ENCODE results near the gene IHH. TPM values are rescaled to one million over a fixed set of nuclear protein-coding genes. Genes with fewer than 3 reads are reported as not detected.

IHH gene
- total and polyA plus RNA-seq, 2 of the 8 experiments (the other 6 are each of a cell fraction or from before 2014, with no cell fraction given): 0.03 TPM; not detected in 1

GRCh38 chr2:219025637-219026585 is 34.8 kb downstream of the IHH start:
- Histone ChIP-seq H3K4ac (replicated peaks; ENCODE audit: insufficient read length, low read depth, low read length) (no peak overlapping the region), H4K91ac (replicated peaks; ENCODE audit: insufficient read length, low read length) (no peak overlapping the region), H2AK5ac (ENCODE audit: low read depth, low read length) (no peak overlapping the region), H3K18ac (ENCODE audit: extremely low read depth, low read length) (no peak overlapping the region), H2BK12ac (ENCODE audit: low read depth, low read length) (no peak overlapping the region), H3K79me1 (ENCODE audit: low read depth, low read length) (no peaks in the 10 kb centered on the region), H3K56ac (replicated peaks; ENCODE audit: insufficient read length, low read depth, low read length) (no peak overlapping the region), H2BK20ac (ENCODE audit: low read length) (no peak overlapping the region), H3K23me2 (ENCODE audit: low read depth, low read length) (no peaks in the 10 kb centered on the region), H3K9ac (replicated peaks in 1 of 4; ENCODE audit: extremely low read depth in 1 of 4, low read depth in 3 of 4, low read length in 3 of 4) (no peak overlapping the region), H3K23ac (ENCODE audit: insufficient read length) (no peak overlapping the region), H3K27me3 (replicated peaks in 1 of 4; ENCODE audit: control insufficient read depth in 3 of 4, extremely low read depth in 1 of 4, insufficient read depth in 3 of 4, low read length in 3 of 4) (no peaks in the 10 kb centered on the region; a peak in 1 of 7 replicates), H2AFZ (ENCODE audit: low read length) (no peak overlapping the region), H3K4me2 (ENCODE audit: insufficient read depth in 1 of 2, low read depth in 2 of 2, low read length in 2 of 2) (no peak overlapping the region), H3K4me3 (ENCODE audit: extremely low read depth in 1 of 4, insufficient read depth in 2 of 4, low read depth in 3 of 4, low read length in 4 of 4) (no peak overlapping the region), H2BK15ac (ENCODE audit: low read length) (no peak overlapping the region), H3K14ac (ENCODE audit: insufficient read length) (no peak overlapping the region), H3K79me2 (ENCODE audit: control insufficient read depth in 1 of 2, insufficient read depth in 2 of 2, low read length in 2 of 2) (no peaks in the 10 kb centered on the region), H4K8ac (ENCODE audit: extremely low read depth, insufficient read depth, low read length) (no peak overlapping the region), H4K5ac (ENCODE audit: insufficient read length, low read depth, low read length) (no peak overlapping the region), H2BK5ac (ENCODE audit: low read depth, low read length) (no peak overlapping the region), H2BK120ac (replicated peaks; ENCODE audit: low read depth, low read length) (no peak overlapping the region), H3K4me1 (replicated peaks in 1 of 4; ENCODE audit: control insufficient read depth in 3 of 4, insufficient read depth in 4 of 4, low read length in 3 of 4) (peaks cover 0 to 3% (median under 1%) of the 10 kb centered on the region in 4 experiments; a peak in 2 of 7 replicates), H3K9me3 (ENCODE audit: insufficient read depth in 2 of 2, low read depth in 1 of 2, low read length in 1 of 2) (no peaks in the 10 kb centered on the region), H4K20me1 (replicated peaks in 1 of 2; ENCODE audit: control insufficient read depth in 1 of 2, insufficient read depth in 2 of 2, low read length in 2 of 2) (peaks cover 0 to 2% of the 10 kb centered on the region in 2 experiments), H3K36me3 (ENCODE audit: control insufficient read depth in 2 of 4, insufficient read depth in 4 of 4, low read length in 3 of 4) (no peaks in the 10 kb centered on the region), H3K27ac (ENCODE audit: low read depth, low read length) (no peak overlapping the region)
- FAIRE-seq (no peak), DNase-seq (ENCODE audit: low read depth in 1 of 2, low spot score in 2 of 2) (no peak)
- no peak for TF ChIP-seq HDAC2 (IDR thresholded peaks at IDR 0.05; ENCODE audit: borderline replicate concordance in 1 of 2, low read depth in 2 of 2, low read length in 2 of 2)
- TF ChIP-seq POLR2A (IDR thresholded peaks at IDR 0.05; ENCODE audit: control extremely low read depth in 1 of 2, low read depth in 2 of 2, low read length in 2 of 2): no peak
- ChIA-PET POLR2A (ENCODE audit: partially characterized antibody) (interaction anchor here (1.1 to 1.8 kb wide), 2 partner anchors 15 to 91 kb away, joined by 3 to 5 read pairs; no protein-coding TSS in a partner anchor), CTCF (ENCODE audit: partially characterized antibody) (interaction anchor here (0.6 to 45.5 kb wide), 13 partner anchors 7 to 174 kb away, joined by 3 to 1006 read pairs (median 7); partner anchors contain the start of genes CFAP65, CRYBA2, IHH and NHEJ1)
- 85% methylated on average over 18 of the region's 18 CpGs; no CpG with 5 or more reads in 1 of the 2 experiments for WGBS, 2 experiments (ENCODE audit: extremely low coverage in 1 of 2, insufficient coverage in 1 of 2, insufficient read length in 1 of 2, insufficient replicate concordance in 2 of 2, low coverage in 1 of 2, low lambda C conversion rate in 2 of 2, missing lambda C conversion rate in 1 of 2)

Measured in H1 (cell line).